H1 (cell line): ENCODE data around the gene RGL1. TPM values are rescaled to one million over a fixed set of nuclear protein-coding genes. Genes with fewer than 3 reads are reported as not detected.

Source experiments
- CTCF ChIA-PET: fragments of 300-600 bp; sonication (Branson Sonifier 250); formaldehyde crosslinking; loops from one replicate; lab custom pipeline; 2021; ENCODE audit not compliant: partially characterized antibody; lab: Charles Lee
- POLR2A ChIA-PET: fragments of 300-600 bp; sonication (Branson Sonifier 250); formaldehyde crosslinking; loops from one replicate; lab custom pipeline; 2021; ENCODE audit warnings: inconsistent platforms; ENCODE audit not compliant: partially characterized antibody; lab: Charles Lee
- DNase-seq, 2 experiments: peaks; one replicate each; pipeline versions ENCODE4 v3.0.0 to v3.0.0-alpha.2; 2010 to 2022; ENCODE audit warnings: low spot score in 2 of 2, low read depth in 1 of 2, mixed read lengths in 1 of 2
- FAIRE-seq: peaks from 2 replicates; lab custom pipeline; 2011; peaks lifted over from hg19 to GRCh38; lab: Jason Lieb, UNC
- H2AFZ ChIP-seq: 2 replicates; pipeline ENCODE4 v1.8.1; 2012; ENCODE audit warnings: low read length, inconsistent platforms
- H2AK5ac ChIP-seq: 2 replicates; pipeline ENCODE4 v1.6.1; 2013; ENCODE audit warnings: low read depth, low read length
- H2BK120ac ChIP-seq: replicated peaks from 2 replicates; pipeline ENCODE3; 2013; ENCODE audit warnings: low read depth, low read length, inconsistent platforms
- H2BK12ac ChIP-seq: 2 replicates; pipeline ENCODE4 v1.6.1; 2013; ENCODE audit warnings: low read depth, low read length
- H2BK15ac ChIP-seq: 2 replicates; pipeline ENCODE4 v1.6.1; 2013; ENCODE audit warnings: low read length
- H2BK20ac ChIP-seq: 2 replicates; pipeline ENCODE4 v1.6.1; 2013; ENCODE audit warnings: low read length
- H2BK5ac ChIP-seq: 2 replicates; pipeline ENCODE4 v1.6.1; 2013; ENCODE audit warnings: low read depth, low read length
- H3K14ac ChIP-seq: 2 replicates; pipeline ENCODE4 v1.6.1; 2013; ENCODE audit warnings: inconsistent platforms; ENCODE audit not compliant: insufficient read length
- H3K18ac ChIP-seq: 2 replicates; pipeline ENCODE4 v1.6.1; 2013; ENCODE audit warnings: low read length; ENCODE audit errors: extremely low read depth
- H3K23ac ChIP-seq: 2 replicates; pipeline ENCODE4 v1.6.1; 2013; ENCODE audit warnings: inconsistent platforms; ENCODE audit not compliant: insufficient read length
- H3K23me2 ChIP-seq: 2 replicates; pipeline ENCODE4 v1.6.1; 2013; ENCODE audit warnings: low read depth, low read length
- H3K27ac ChIP-seq: 2 replicates; pipeline ENCODE4 v1.6.1; 2011; ENCODE audit warnings: low read depth, low read length, inconsistent platforms
- H3K27me3 ChIP-seq, 4 experiments: replicated peaks in 1 of 4; 1 replicate in 1 of 4; 2 replicates in 3 of 4; pipeline versions ENCODE4 v1.6.1 to v1.8.1; 2011 to 2013; ENCODE audit warnings: low read length in 3 of 4, mild to moderate bottlenecking in 3 of 4, inconsistent platforms in 2 of 4, mixed read lengths in 2 of 4, moderate library complexity in 1 of 4; ENCODE audit not compliant: control insufficient read depth in 3 of 4, insufficient read depth in 3 of 4; ENCODE audit errors: extremely low read depth in 1 of 4
- H3K36me3 ChIP-seq, 4 experiments: 2 replicates each; pipeline versions ENCODE4 v1.6.1 to v1.8.1; 2011 to 2013; ENCODE audit warnings: mild to moderate bottlenecking in 4 of 4, low read length in 3 of 4, moderate library complexity in 2 of 4, control low read depth in 1 of 4, inconsistent platforms in 1 of 4; ENCODE audit not compliant: insufficient read depth in 4 of 4, control insufficient read depth in 2 of 4
- H3K4ac ChIP-seq: replicated peaks from 2 replicates; pipeline ENCODE3; 2013; ENCODE audit warnings: low read length, low read depth, mixed read lengths, inconsistent platforms; ENCODE audit not compliant: insufficient read length
- H3K4me1 ChIP-seq, 4 experiments: replicated peaks in 1 of 4; 1 replicate in 1 of 4; 2 replicates in 3 of 4; pipeline versions ENCODE4 v1.6.1 to v1.8.1; 2011 to 2013; ENCODE audit warnings: low read length in 3 of 4, inconsistent platforms in 2 of 4, mixed read lengths in 1 of 4; ENCODE audit not compliant: insufficient read depth in 4 of 4, control insufficient read depth in 3 of 4
- H3K4me2 ChIP-seq, 2 experiments: 2 replicates each; pipeline versions ENCODE4 v1.6.1 to v1.8.1; 2011 to 2013; ENCODE audit warnings: low read depth in 2 of 2, low read length in 2 of 2, control low read depth in 1 of 2, inconsistent platforms in 1 of 2, mild to moderate bottlenecking in 1 of 2; ENCODE audit not compliant: insufficient read depth in 1 of 2
- H3K4me3 ChIP-seq, 4 experiments: fragments of 200-600, 300-600 bp in 1 of 4; sonication (generic), shearing (Covaris generic), sonication (Bioruptor Twin) in 1 of 4; 2 replicates each; pipeline versions ENCODE4 v1.5.1 to v1.8.1; 2011 to 2016; ENCODE audit warnings: low read length in 4 of 4, low read depth in 3 of 4, control low read depth in 2 of 4, inconsistent platforms in 2 of 4, mild to moderate bottlenecking in 2 of 4, mixed read lengths in 1 of 4, moderate library complexity in 1 of 4; ENCODE audit not compliant: insufficient read depth in 2 of 4; ENCODE audit errors: extremely low read depth in 1 of 4
- H3K56ac ChIP-seq: replicated peaks from 2 replicates; pipeline ENCODE3; 2013; ENCODE audit warnings: low read depth, mild to moderate bottlenecking, mixed read lengths, low read length, inconsistent platforms; ENCODE audit not compliant: insufficient read length
- H3K79me1 ChIP-seq: 2 replicates; pipeline ENCODE4 v1.6.1; 2013; ENCODE audit warnings: low read depth, low read length, control low read depth
- H3K79me2 ChIP-seq, 2 experiments: 2 replicates each; pipeline versions ENCODE4 v1.6.1 to v1.8.1; 2012 to 2013; ENCODE audit warnings: low read length in 2 of 2, mild to moderate bottlenecking in 2 of 2, inconsistent platforms in 1 of 2; ENCODE audit not compliant: insufficient read depth in 2 of 2, control insufficient read depth in 1 of 2
- H3K9ac ChIP-seq, 4 experiments: replicated peaks in 1 of 4; 1 replicate in 1 of 4; 2 replicates in 3 of 4; pipeline versions ENCODE4 v1.6.1 to v1.8.1; 2011 to 2013; ENCODE audit warnings: low read depth in 3 of 4, low read length in 3 of 4, control low read depth in 2 of 4, mild to moderate bottlenecking in 2 of 4, moderate library complexity in 2 of 4, inconsistent platforms in 1 of 4; ENCODE audit errors: extremely low read depth in 1 of 4
- H3K9me3 ChIP-seq, 2 experiments: 2 replicates each; pipeline versions ENCODE4 v1.6.1 to v1.8.1; 2012 to 2013; ENCODE audit warnings: mild to moderate bottlenecking in 2 of 2, moderate library complexity in 2 of 2, control low read depth in 1 of 2, inconsistent platforms in 1 of 2, low read depth in 1 of 2, low read length in 1 of 2, mixed read lengths in 1 of 2; ENCODE audit not compliant: insufficient read depth in 2 of 2
- H4K20me1 ChIP-seq, 2 experiments: replicated peaks in 1 of 2; 2 replicates each; pipeline versions ENCODE3 to v1.8.1; 2011 to 2013; ENCODE audit warnings: inconsistent platforms in 2 of 2, low read length in 2 of 2, mild to moderate bottlenecking in 1 of 2; ENCODE audit not compliant: insufficient read depth in 2 of 2, control insufficient read depth in 1 of 2
- H4K5ac ChIP-seq: 2 replicates; pipeline ENCODE4 v1.6.1; 2013; ENCODE audit warnings: low read length, low read depth, mixed read lengths, inconsistent platforms; ENCODE audit not compliant: insufficient read length
- H4K8ac ChIP-seq: 2 replicates; pipeline ENCODE4 v1.8.0; 2013; ENCODE audit warnings: mild to moderate bottlenecking, moderate library complexity, low read length, inconsistent platforms; ENCODE audit not compliant: insufficient read depth; ENCODE audit errors: extremely low read depth
- H4K91ac ChIP-seq: replicated peaks from 2 replicates; pipeline ENCODE3; 2013; ENCODE audit warnings: low read length, mixed read lengths, inconsistent platforms; ENCODE audit not compliant: insufficient read length
- CEBPB ChIP-seq: IDR thresholded peaks from 2 replicates; pipeline ENCODE4 v1.6.1; 2012; ENCODE audit warnings: low read depth, low read length
- SUZ12 ChIP-seq: fragments of 200-600 bp; sonication (generic); IDR thresholded peaks from 2 replicates; pipeline ENCODE4 v1.6.1; 2012; ENCODE audit warnings: mild to moderate bottlenecking, inconsistent platforms, low read length, moderate library complexity, mixed read lengths
- WGBS, 2 experiments: shearing (Covaris generic) in 1 of 2; methylation state at CpG; one replicate each; pipeline versions ENCODE4 v1.1.6 to v1.1.7; 2013 to 2015; ENCODE audit warnings: low lambda C conversion rate in 2 of 2, mixed read lengths in 2 of 2, inconsistent platforms in 1 of 2, low coverage in 1 of 2, missing lambda C conversion rate in 1 of 2; ENCODE audit not compliant: insufficient replicate concordance in 2 of 2, insufficient coverage in 1 of 2, insufficient read length in 1 of 2; ENCODE audit errors: extremely low coverage in 1 of 2, missing lambda C conversion rate in 1 of 2; 5-methylcytosine and 5-hydroxymethylcytosine counted together
- polyA plus RNA-seq, 7 experiments: library from polyadenylated mRNA; depleted of rRNA in 3 of 7; stranded (reverse) in 5 of 7; unstranded in 2 of 7; fragments of >200 nt in 5 of 7; fragments of 200-250 nt in 2 of 7; gene quantifications; 1 replicate in 5 of 7; 2 replicates in 1 of 7; 4 replicates in 1 of 7; pipeline versions ENCODE4 v1.2.1 to v1.2.3, GENCODE V29; 2011 to 2013; ENCODE audit warnings: missing spikeins in 2 of 7, mixed read lengths in 2 of 7
- total RNA-seq: library from RNA; stranded (reverse); fragmentation: NEBNext Ultra II Directional; extraction: Animal tissue kit (Norgen Biotek cat#: 25700); gene quantifications from 2 replicates; pipeline ENCODE4 v1.2.1, GENCODE V29; 2021

The RGL1 gene
- total and polyA plus RNA-seq, 2 of the 8 experiments (the other 6 are each of a cell fraction or from before 2014, with no cell fraction given), result 0.98 to 2.4 TPM

- Histone ChIP-seq H4K20me1 (no peaks in the 10 kb centered on the region), H3K4me1 (no peaks in the 10 kb centered on the region), H4K5ac (no peak overlapping the region), H2BK15ac (no peak overlapping the region), H3K27me3 (no peaks in the 10 kb centered on the region), H4K91ac (no peak overlapping the region), H3K56ac (no peak overlapping the region), H3K18ac (no peak overlapping the region), H2AFZ (no peak overlapping the region), H2AK5ac (no peak overlapping the region), H3K27ac (no peak overlapping the region), H3K4ac (no peak overlapping the region), H3K23me2 (no peaks in the 10 kb centered on the region; the same call in 1 of the 2 replicates), H2BK120ac (no peak overlapping the region), H3K9ac (no peak overlapping the region)
- ChIA-PET POLR2A (no interaction called here), CTCF (interaction anchor here (1.0 kb wide), 1 partner anchor 693 kb away, joined by 3 read pairs; no protein-coding TSS in a partner anchor)
- WGBS, 2 experiments, result 70% methylated on average over 1 of the region's 1 CpG; no CpG with 5 or more reads in 1 of the 2 experiments
- no peak for DNase-seq
- no peak for FAIRE-seq
- TF ChIP-seq SUZ12 (no peak), CEBPB (no peak)
- TF ChIP-seq, all 59 proteins: peak for 0
- Histone ChIP-seq H2BK5ac (no peak overlapping the region), H2BK12ac (no peak overlapping the region), H3K36me3 (no peaks in the 10 kb centered on the region), H3K4me2 (no peak overlapping the region), H3K9me3 (no peaks in the 10 kb centered on the region), H4K8ac (no peak overlapping the region), H3K14ac (no peak overlapping the region), H3K4me3 (no peak overlapping the region), H3K23ac (no peak overlapping the region), H3K79me2 (no peaks in the 10 kb centered on the region), H2BK20ac (no peak overlapping the region), H3K79me1 (no peaks in the 10 kb centered on the region)
Observed at GRCh38 chr1:183794088-183794487, 10.8 kb upstream of the RGL1 start.
